Esophagus muscularis mucosa (tissue), 4 donors: ENCODE data around the gene XYLT1. TPM values are rescaled to one million over a fixed set of nuclear protein-coding genes. Genes with fewer than 3 reads are reported as not detected.

Source experiments
- DNase-seq: peaks from one replicate; pipeline ENCODE4 v3.0.0-alpha.2; 2017; ENCODE audit errors: extremely low spot score
- H3K27ac ChIP-seq, 4 donors: fragments of 200-600 bp; sonication (generic); replicated peaks in 1 of 4; 1 replicate in 3 of 4; 2 replicates in 1 of 4; pipeline ENCODE4 v1.5.1; 2016 to 2019; ENCODE audit warnings: mild to moderate bottlenecking in 1 of 4
- H3K27me3 ChIP-seq, 4 donors: fragments of 200-600 bp; sonication (generic); one replicate each; pipeline versions ENCODE4 v1.5.1 to v1.6.0; 2016 to 2019
- H3K36me3 ChIP-seq, 4 donors: fragments of 200-600 bp; sonication (generic); one replicate each; pipeline ENCODE4 v1.5.1; 2016 to 2019
- H3K4me1 ChIP-seq, 4 donors: fragments of 200-600 bp; sonication (generic); one replicate each; pipeline ENCODE4 v1.5.1; 2016 to 2019
- H3K4me3 ChIP-seq, 4 donors: fragments of 200-600 bp; sonication (generic); 1 replicate in 2 of 4; 2 replicates in 2 of 4; pipeline ENCODE4 v1.5.1; 2016 to 2019; ENCODE audit warnings: mild to moderate bottlenecking in 4 of 4, moderate library complexity in 1 of 4
- H3K9me3 ChIP-seq, 4 donors: fragments of 200-600 bp; sonication (generic); 1 replicate in 3 of 4; 2 replicates in 1 of 4; pipeline ENCODE4 v1.5.1; 2016 to 2019
- EP300 ChIP-seq: sonication (generic); formaldehyde crosslinking; IDR thresholded peaks from one replicate; pipeline ENCODE4 v1.6.1; 2017; ENCODE audit warnings: antibody characterized with exemption
- POLR2A ChIP-seq: fragments of 450-650 bp; IDR thresholded peaks from one replicate; pipeline ENCODE4 v1.6.1; 2017; ENCODE audit warnings: antibody characterized with exemption, moderate library complexity, mild to moderate bottlenecking, low read depth
- POLR2AphosphoS5 ChIP-seq, 2 donors: sonication (generic); formaldehyde crosslinking; IDR thresholded peaks; one replicate each; pipeline ENCODE4 v1.6.1; 2017; ENCODE audit warnings: antibody characterized with exemption in 2 of 2
- WGBS: methylation state at CpG from one replicate; pipeline ENCODE4 v1.1.5; 2018; 5-methylcytosine and 5-hydroxymethylcytosine counted together
- intact Hi-C: fragments of 100-400 bp; cut with DNase I; formaldehyde crosslinking; loops from one replicate; pipeline ENCODE4 v1.15.1; 2023
- total RNA-seq, 4 donors: library from RNA; depleted of rRNA; stranded (reverse); fragments of >200 nt; gene quantifications; one replicate each; pipeline versions ENCODE4 v1.1.0 to v1.2.1, GENCODE V29; 2016
- TF ChIP-seq, protein P1 (sequence below), 3 experiments: fragments of 200-600 bp in 2 of 3; fragments of 450-650 bp in 1 of 3; sonication (generic) in 2 of 3; IDR thresholded peaks; one replicate each; pipeline ENCODE4 v1.5.1; 2017 to 2019; ENCODE audit warnings: antibody characterized with exemption in 3 of 3, mild to moderate bottlenecking in 2 of 3, moderate library complexity in 1 of 3

The XYLT1 gene
- total RNA-seq, 4 donors from 2014 or later = 25.2 to 57.1 (median 33.5) TPM

GRCh38 chr16:17313085-17313611 is 157.6 kb downstream of the XYLT1 start:
- intact Hi-C loops = loop anchor here (5.0 kb wide), 1 partner anchor 34 kb away; no protein-coding TSS in a partner anchor
- H3K4me3 ChIP-seq = no peak overlapping the region
- no peaks in the 10 kb centered on the region for H3K9me3 ChIP-seq
- H3K36me3 ChIP-seq = no peaks in the 10 kb centered on the region
- peak overlapping the region; percentile 91 to 95 (median 93) for H3K27ac ChIP-seq
- TF ChIP-seq EP300 = peak; percentile 94
- TF ChIP-seq, protein P1, sequence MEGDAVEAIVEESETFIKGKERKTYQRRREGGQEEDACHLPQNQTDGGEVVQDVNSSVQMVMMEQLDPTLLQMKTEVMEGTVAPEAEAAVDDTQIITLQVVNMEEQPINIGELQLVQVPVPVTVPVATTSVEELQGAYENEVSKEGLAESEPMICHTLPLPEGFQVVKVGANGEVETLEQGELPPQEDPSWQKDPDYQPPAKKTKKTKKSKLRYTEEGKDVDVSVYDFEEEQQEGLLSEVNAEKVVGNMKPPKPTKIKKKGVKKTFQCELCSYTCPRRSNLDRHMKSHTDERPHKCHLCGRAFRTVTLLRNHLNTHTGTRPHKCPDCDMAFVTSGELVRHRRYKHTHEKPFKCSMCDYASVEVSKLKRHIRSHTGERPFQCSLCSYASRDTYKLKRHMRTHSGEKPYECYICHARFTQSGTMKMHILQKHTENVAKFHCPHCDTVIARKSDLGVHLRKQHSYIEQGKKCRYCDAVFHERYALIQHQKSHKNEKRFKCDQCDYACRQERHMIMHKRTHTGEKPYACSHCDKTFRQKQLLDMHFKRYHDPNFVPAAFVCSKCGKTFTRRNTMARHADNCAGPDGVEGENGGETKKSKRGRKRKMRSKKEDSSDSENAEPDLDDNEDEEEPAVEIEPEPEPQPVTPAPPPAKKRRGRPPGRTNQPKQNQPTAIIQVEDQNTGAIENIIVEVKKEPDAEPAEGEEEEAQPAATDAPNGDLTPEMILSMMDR (IDR thresholded peaks at IDR 0.05) = no peak
- peak; percentile 93 to 95 for TF ChIP-seq POLR2AphosphoS5 (IDR thresholded peaks at IDR 0.05)
- TF ChIP-seq POLR2A = peak; percentile 13
- no peak for DNase-seq
- no peaks in the 10 kb centered on the region for H3K27me3 ChIP-seq
- WGBS = 13% methylated on average over 3 of the region's 4 CpGs
- peaks cover 14 to 79% (median 72%) of the 10 kb centered on the region in 4 donors for H3K4me1 ChIP-seq

DNA sequence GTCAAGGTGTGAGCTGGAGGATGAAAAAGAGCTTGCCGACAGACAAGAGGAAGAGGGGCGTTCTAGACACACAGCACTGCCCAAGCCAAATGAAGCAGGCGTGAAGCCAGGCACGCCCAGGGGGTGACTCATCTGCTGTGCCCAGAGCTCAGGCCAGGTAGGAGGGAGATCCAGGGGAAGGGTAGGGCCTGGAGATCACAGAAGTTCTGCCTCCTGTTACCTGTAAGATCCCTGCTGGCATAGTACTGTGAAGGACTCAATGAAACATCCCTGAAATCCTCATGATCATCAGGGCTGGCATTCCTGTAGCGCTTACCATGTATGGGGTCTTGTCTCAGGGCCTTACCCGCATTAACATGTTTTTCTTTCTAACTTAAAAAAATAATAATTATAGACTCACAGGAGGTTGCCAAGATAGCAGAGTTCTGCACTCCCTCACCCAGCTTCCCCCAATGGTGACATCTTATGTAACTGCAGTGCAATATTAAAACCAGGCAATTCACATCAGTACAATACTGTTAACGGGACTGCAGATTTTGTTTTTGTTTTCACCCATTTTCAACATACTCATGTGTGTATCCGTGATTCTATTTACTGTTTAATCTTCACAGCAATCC is 158.6 kb downstream of the XYLT1 start:
- Histone ChIP-seq H3K9me3 (no peaks in the 10 kb centered on the region), H3K4me3 (no peak overlapping the region), H3K27me3 (no peaks in the 10 kb centered on the region), H3K4me1 (peaks cover 14 to 78% (median 70%) of the 10 kb centered on the region in 4 donors), H3K36me3 (no peaks in the 10 kb centered on the region), H3K27ac (peak overlapping the region; percentile 91 to 95 (median 93))
- DNase-seq = no peak
- no peak for TF ChIP-seq POLR2A
- TF ChIP-seq POLR2AphosphoS5 (IDR thresholded peaks at IDR 0.05) = peak; percentile 75 to 84
- intact Hi-C loops = loop anchor here (5.0 kb wide), 1 partner anchor 35 kb away; no protein-coding TSS in a partner anchor
- 63% methylated on average over 8 of the region's 8 CpGs for WGBS

DNA sequence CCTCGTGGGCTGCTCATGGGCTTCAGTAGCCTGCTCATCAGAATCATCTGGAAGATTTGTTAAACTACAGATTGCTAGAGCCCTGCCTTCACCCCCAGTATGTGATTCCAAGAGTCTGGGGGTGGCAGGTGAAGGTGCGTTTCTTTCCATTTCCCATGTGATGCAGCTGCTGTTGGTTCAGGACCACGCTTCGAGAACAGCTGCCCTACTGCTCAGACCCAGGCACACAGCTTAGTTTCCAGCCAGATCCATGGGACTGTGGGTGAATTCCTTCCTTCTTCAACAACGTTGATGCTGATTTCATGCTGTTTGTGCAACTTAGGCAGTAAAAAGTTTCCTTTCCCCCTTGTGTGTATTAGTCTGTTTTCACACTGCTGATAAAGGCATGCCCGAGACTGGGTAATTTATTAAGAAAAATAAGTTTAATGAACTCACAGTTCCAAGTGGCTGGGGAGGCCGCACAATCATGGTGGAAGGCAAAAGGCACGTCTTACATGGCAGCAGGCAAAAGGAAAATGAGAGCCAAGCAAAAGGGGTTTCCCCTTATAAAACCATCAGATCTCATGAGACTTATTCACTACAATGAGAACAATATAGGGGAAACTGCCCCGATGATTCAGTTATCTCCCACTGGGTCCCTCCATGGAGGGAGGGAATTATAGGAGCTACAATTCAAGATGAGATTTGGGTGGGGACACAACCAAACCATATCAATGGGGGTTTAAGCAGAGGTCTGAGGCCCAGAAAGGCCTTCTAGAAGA is 159.2 kb downstream of the XYLT1 start:
- DNase-seq = no peak
- Histone ChIP-seq H3K27ac (peak overlapping the region; percentile 91 to 95 (median 93)), H3K4me3 (no peak overlapping the region), H3K4me1 (peaks cover 14 to 83% (median 70%) of the 10 kb centered on the region in 4 donors), H3K27me3 (no peaks in the 10 kb centered on the region), H3K36me3 (no peaks in the 10 kb centered on the region), H3K9me3 (no peaks in the 10 kb centered on the region)
- intact Hi-C loops = loop anchor here (5.0 kb wide), 1 partner anchor 36 kb away; no protein-coding TSS in a partner anchor
- 67% methylated on average over 9 of the region's 9 CpGs for WGBS
- TF ChIP-seq, protein P1 (IDR thresholded peaks at IDR 0.05) = no peak
- TF ChIP-seq POLR2AphosphoS5 (IDR thresholded peaks at IDR 0.05) (no peak), POLR2A (no peak), EP300 (no peak)

- H3K27me3 ChIP-seq = no peaks in the 10 kb centered on the region
- peaks cover 19 to 88% (median 74%) of the 10 kb centered on the region in 4 donors for H3K4me1 ChIP-seq
- no peaks in the 10 kb centered on the region for H3K9me3 ChIP-seq
- WGBS = 67% methylated on average over 3 of the region's 3 CpGs
- no peaks in the 10 kb centered on the region for H3K36me3 ChIP-seq
- TF ChIP-seq, protein P1 (IDR thresholded peaks at IDR 0.05) = no peak
- TF ChIP-seq POLR2A = no peak
- TF ChIP-seq POLR2AphosphoS5 (IDR thresholded peaks at IDR 0.05) = peak; percentile 33 to 66
- H3K27ac ChIP-seq = peak overlapping the region; percentile 91 to 95 (median 93)
- H3K4me3 ChIP-seq = no peak overlapping the region
- DNase-seq = no peak
- intact Hi-C loops = no loop called here
Measured at GRCh38 chr16:17309510-17309909, 161.2 kb downstream of the XYLT1 start.

GRCh38 chr16:17308186-17308585 is 162.6 kb downstream of the XYLT1 start:
- TF ChIP-seq POLR2AphosphoS5 (IDR thresholded peaks at IDR 0.05) (no peak), POLR2A (no peak), EP300 (no peak)
- TF ChIP-seq, protein P1 (IDR thresholded peaks at IDR 0.05) = no peak
- intact Hi-C loops = no loop called here
- no peaks in the 10 kb centered on the region for H3K27me3 ChIP-seq
- H3K9me3 ChIP-seq = no peaks in the 10 kb centered on the region
- H3K27ac ChIP-seq = peak overlapping the region; percentile 91 to 95 (median 93)
- no peaks in the 10 kb centered on the region for H3K36me3 ChIP-seq
- no peak overlapping the region for H3K4me3 ChIP-seq
- DNase-seq = no peak
- peaks cover 14 to 88% (median 74%) of the 10 kb centered on the region in 4 donors for H3K4me1 ChIP-seq
- 95% methylated on average over 2 of the region's 2 CpGs for WGBS
